ENCODE results near the gene PPP3CA.
A peak's percentile ranks its signal among the peaks of the same experiment; 100 is the strongest.

The PPP3CA gene

GRCh38 chr4:101081695-101082369 is 265.5 kb downstream of the PPP3CA start:
- peak; percentile 17 for DNase-seq

GRCh38 chr4:101081166-101081565 is 266.2 kb downstream of the PPP3CA start:
- DNase-seq: no peak

- no peak for DNase-seq
Observed at GRCh38 chr4:101078950-101079349, 268.4 kb downstream of the PPP3CA start.

- DNase-seq: no peak
Observed at GRCh38 chr4:101076032-101076431, 271.3 kb downstream of the PPP3CA start.

- DNase-seq: no peak
Observed at GRCh38 chr4:101075536-101075935, 271.8 kb downstream of the PPP3CA start.

GRCh38 chr4:101074326-101074725 is 273.0 kb downstream of the PPP3CA start:
- DNase-seq: no peak

GRCh38 chr4:101071241-101071640 is 276.1 kb downstream of the PPP3CA start:
- DNase-seq: no peak

GRCh38 chr4:101068115-101068514 is 279.2 kb downstream of the PPP3CA start:
- DNase-seq: no peak

GRCh38 chr4:101067383-101067782 is 279.9 kb downstream of the PPP3CA start:
- DNase-seq: no peak

- no peak for DNase-seq
Observed at GRCh38 chr4:101066626-101067170, 280.6 kb downstream of the PPP3CA start.

GRCh38 chr4:101065935-101066485 is 281.3 kb downstream of the PPP3CA start:
- DNase-seq: no peak

GRCh38 chr4:101065346-101065745 is 282.0 kb downstream of the PPP3CA start:
- no peak for DNase-seq

GRCh38 chr4:101064541-101065180 is 282.7 kb downstream of the PPP3CA start:
- DNase-seq: no peak

GRCh38 chr4:101055392-101055791 is 291.9 kb downstream of the PPP3CA start:
- no peak for DNase-seq

GRCh38 chr4:101050837-101051205 is 296.5 kb downstream of the PPP3CA start:
- DNase-seq: no peak

GRCh38 chr4:101050088-101050836 is 297.1 kb downstream of the PPP3CA start:
- DNase-seq: no peak

GRCh38 chr4:101049549-101050001 is 297.8 kb downstream of the PPP3CA start:
- DNase-seq: no peak

GRCh38 chr4:101044766-101045165 is 302.6 kb downstream of the PPP3CA start:
- no peak for DNase-seq

- DNase-seq: no peak
Observed at GRCh38 chr4:101042847-101043246, 304.5 kb downstream of the PPP3CA start.

- DNase-seq: no peak
Observed at GRCh38 chr4:101040776-101041175, 306.6 kb downstream of the PPP3CA start.

GRCh38 chr4:101039367-101039766 is 308.0 kb downstream of the PPP3CA start:
- no peak for DNase-seq

- DNase-seq: no peak
Observed at GRCh38 chr4:101037938-101038413, 309.4 kb downstream of the PPP3CA start.

GRCh38 chr4:101037249-101037648 is 310.1 kb downstream of the PPP3CA start:
- DNase-seq: no peak
